HG03457 (cell line): ENCODE results near the gene LRRN4CL.
"Not testable (repeated sequence)": the region's sequence is repeated elsewhere in the genome, so short reads cannot be mapped to it uniquely, and the experiment has no call there.

Experiments
- ATAC-seq: cut with Tn5 transposase; IDR thresholded peaks from one replicate; pipeline ENCODE4 v1.9.1; 2021; ENCODE audit warnings: moderate number of reproducible peaks; ENCODE audit not compliant: unreplicated experiment

Gene LRRN4CL

DNA sequence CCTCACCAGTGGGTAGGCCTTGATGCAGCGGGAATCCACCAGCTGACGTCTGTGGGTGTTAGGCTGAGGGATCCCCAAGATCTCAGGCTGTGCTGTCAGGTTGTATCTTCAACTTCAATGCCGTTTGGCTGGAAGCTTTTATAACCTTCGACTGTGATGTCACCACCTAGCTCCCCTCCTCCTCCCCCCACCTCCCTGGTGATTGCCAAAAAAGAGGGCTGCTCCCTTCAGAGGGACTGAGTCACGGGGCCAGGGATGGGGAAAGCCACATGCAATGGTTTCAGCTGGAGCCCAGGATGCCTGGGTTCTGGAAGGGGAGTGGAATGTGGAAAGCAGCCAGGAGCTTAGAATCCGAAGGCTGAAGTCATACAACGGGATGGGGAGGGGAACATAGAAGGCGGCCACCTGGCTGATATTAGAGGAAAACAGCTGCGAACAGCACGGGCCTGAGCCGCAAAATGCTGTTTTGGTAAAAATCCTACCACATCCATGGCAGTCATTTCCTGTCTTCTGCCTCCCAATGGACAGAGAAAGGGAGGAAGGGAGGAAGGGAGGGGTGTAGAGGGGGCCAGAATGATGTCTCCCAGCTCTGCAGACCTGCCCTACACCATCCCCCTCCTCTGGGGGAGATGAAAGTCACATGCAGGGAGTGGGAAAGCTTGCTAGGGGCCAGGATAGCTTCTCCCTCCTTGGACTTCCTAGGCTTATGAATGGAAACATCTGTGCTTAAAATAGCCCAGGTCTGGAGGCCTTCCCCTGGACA, at the start of gene LRRN4CL:
TSS of gene LRRN4CL (minus strand) at position 110 of the 763 bp plus-strand sequence. CDS start 1,022 bp downstream, outside the sequence.
- ATAC-seq, result no peak

DNA sequence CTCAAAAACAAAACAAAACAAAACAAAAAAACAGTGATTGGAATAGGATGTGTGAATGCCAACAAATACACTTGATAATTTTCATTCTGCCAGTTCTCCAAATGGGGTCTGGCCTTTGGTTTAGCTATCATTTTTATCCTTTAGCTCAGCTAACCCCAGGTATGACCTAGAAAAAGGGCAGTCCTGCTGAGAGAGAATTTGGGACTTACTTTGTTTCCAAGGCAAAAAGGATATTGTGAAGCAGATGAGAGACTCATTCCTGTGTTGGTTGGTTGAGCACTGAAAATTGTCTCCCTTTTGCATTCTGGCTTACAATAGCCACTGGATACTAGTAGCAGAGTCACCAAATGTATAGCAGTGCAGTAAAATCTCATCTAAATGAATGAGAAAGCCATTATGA, 47.9 kb upstream of the LRRN4CL start:
- ATAC-seq, result no peak

DNA sequence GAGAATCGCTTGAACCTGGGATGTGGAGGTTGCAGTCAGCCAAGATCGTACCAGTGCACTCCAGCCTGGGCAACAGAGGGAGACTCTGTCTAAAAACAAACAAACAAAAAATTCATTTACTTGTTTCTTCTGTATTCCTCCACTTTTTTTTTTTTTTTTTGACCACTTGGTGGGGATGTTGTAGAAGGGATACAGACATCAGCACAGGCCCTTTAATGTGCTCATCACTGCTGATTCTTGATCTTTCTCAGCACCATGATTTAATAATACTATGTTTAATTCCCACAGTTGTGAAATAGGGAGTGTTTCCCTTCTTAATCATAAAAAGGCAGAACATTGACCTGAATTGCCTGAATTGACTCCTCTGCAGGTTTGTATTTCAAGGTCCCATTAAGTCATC, 43.5 kb upstream of the LRRN4CL start:
- no peak for ATAC-seq

DNA sequence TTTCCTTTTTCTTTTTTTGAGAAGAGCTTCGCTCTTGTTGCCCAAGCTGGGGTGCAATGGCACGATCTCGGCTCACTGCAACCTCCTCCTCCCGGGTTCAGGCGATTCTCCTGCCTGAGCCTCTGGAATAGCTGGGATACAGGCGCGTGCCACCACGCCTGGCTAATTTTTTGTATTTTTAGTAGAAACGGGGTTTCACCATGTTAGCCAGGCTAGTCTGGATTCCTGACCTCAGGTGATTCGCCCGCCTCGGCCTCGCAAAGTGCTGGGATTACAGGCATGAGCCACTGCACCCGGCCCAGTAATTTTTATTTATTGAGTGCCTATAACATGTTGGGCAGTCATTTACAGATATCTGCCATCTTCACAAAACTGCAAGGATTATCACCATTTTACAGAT, 40.7 kb upstream of the LRRN4CL start:
- ATAC-seq, result not testable (repeated sequence)

DNA sequence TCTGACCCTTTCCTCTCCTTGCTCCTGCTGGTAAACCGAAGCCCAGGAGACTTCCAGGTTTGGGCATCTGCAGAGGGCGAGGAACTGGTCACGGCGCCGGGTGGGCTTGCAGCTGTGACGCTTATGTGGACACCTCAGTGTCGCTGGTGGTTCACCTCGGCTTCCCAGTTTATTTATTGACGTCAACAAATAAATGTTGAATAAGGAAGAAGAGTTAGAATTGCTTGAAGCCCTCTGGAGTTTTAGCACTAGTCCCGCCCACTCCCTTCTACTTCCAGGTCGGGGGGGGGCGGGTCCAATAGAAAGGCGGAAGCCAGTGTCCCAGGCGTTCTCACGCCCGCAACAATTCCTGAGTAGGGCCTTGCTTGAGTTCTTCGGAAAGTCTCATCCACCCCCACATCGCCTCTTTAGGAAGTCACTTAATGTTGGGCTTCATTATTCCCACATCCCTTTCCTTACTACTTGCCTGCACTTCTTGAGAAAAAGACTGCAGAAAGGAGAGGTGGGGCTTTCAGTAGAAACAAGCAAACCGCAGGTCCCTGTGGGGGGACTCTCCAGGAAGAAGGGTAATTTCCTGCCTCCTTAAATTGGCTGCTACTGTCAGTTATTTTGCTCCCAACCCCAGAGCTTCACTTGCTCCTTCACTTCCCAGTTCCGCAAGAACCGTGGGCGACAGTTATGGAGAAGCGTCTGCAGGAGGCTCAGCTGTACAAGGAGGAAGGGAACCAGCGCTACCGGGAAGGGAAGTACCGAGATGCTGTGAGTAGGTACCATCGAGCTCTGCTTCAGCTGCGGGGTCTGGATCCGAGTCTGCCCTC, 39.0 kb upstream of the LRRN4CL start, which contains the start of gene TTC9C:
TSS of gene TTC9C (plus strand) at position 316 of the 818 bp plus-strand sequence. CDS start at position 679, 363 bp downstream.
- ATAC-seq, result no peak

DNA sequence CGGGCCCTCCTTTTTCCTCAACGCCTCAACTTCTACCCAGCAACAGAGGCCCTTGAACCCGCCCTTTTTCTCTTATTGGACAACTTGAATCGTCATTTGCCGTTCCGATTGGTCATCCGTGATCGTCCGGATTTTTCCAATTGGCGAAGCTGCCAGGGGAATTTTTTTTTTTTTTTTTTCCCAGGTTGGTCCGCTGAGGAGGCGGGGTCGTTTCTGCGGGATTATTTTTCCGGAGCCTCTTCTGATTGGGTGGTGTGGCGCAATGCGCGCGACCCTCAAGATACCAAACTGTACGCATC, 38.5 kb upstream of the LRRN4CL start:
- ATAC-seq, result peak; percentile 42

DNA sequence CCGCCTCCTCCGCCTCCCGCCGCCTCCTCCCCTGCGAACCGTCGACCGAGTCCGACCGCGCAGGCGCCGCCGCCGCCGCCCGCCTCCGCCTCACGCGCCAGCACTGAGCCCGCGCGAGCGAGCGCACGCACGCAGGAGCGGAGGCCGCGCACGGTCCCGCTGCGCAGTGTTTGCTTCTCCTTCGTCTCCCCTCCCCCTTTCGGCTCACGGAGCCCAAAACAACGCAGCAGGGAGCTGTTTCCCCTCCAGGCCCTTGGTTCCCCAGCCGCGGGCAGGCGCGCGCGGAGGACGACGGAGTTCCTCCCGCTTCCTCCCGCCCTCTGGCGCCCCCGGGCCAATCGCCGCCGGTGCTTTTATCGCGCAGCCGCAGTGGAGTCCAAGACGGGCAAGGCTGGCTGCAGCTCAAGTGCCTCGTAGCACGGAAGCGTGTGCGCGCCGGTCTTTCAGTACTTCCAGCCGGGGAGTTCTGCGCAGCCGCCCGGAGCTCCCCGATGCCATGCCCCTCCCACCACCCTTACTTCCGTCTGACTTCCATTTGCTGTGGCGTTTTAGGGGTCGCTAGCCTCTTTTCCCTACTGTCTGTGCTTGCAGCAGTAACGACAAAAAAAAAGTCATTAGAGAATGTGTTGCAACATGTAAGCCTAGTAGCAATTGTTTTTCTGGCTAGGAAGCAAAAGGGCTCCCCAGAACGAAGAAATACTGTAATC, 38.0 kb upstream of the LRRN4CL start, which contains the start of gene HNRNPUL2:
TSS of gene HNRNPUL2 (minus strand) at position 293 of the 707 bp plus-strand sequence. CDS start 301 bp downstream, outside the sequence.
- ATAC-seq, result peak; percentile 51

DNA sequence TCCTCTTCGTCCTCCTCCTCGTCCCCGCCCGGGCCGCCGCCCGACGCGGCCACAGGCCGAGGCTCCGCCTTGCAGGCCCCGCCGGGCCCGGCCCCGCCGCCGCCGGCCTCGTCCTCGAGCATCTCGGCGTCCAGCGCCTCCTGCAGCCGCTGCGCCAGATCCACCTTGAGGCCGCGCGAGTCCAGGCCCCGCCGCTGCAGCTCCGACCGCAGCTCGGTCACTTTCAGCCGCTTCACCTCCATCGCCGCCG, 37.5 kb upstream of the LRRN4CL start:
- no peak for ATAC-seq

DNA sequence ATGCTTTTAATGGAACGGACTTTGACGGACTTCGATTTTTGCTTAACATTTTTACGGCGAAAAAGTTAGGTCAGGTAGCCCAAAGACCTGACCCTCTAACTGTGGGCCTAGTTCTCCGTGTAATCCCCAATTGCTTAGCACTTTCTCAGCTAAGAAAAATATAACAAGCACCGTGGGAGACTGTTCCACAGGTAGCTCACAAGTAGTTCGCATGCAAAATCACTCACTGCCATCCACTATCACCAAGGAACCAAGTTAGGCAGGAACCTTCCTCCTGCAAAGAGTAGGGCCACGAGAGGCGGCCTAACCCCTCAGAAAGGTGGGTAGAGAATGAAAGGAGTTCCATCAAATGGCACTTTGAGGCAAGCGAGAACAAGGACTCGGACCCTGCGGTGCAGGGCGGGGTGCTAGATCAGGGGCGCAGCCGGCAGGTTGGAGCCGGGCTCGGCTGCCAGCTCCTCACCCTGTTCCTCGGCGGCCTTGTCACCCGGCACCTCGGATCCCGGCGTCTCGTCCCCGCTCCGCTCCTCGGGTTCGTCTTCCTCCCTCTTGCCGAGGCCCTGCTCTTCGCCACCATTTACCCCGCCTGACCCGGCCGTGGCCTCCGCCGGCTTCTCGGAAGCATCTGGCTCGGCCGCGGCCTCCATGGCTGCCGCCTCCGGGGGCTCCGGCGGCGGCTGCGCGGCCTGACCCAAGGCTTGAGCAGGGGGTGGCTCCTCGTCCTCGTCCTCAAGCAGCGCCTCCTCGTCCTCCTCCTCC, 37.0 kb upstream of the LRRN4CL start:
- peak; percentile 1 for ATAC-seq

DNA sequence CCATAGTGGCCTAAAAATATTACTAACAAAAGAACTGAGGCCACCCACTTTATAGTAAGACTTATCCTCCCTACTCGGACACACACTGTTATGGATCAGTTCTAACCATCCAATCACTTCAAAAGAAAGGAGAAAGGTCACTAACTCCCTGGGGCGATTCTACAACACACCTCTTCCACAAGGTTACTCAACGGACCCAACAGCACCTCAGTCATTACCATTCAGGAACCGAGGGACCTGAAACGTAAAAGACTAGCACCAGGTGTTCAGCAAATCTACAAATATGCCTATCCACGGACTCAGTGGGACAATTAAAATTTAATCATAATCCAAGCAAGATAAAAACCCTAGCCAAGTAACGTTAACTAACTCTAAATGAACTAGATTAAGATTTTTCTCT, 36.3 kb upstream of the LRRN4CL start:
- no peak for ATAC-seq

DNA sequence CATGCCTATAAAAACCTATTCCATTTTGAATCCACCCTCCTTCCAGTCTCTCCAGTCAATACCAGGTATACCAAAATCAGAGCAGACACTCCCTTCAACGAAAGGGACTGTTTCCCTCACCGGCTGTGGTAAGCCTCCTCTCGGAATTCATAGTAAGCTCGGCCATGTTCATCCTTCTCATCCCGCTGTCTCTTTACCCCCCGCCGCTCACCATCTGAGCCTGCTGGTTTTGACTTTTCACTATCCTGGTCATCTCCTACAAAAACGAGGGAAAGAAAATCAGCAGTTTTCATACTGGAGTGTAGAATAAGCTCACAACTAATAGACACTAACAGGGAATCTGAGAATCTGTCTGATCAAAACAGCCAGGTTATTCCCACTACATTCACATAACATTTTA, 34.8 kb upstream of the LRRN4CL start:
- ATAC-seq, result no peak

DNA sequence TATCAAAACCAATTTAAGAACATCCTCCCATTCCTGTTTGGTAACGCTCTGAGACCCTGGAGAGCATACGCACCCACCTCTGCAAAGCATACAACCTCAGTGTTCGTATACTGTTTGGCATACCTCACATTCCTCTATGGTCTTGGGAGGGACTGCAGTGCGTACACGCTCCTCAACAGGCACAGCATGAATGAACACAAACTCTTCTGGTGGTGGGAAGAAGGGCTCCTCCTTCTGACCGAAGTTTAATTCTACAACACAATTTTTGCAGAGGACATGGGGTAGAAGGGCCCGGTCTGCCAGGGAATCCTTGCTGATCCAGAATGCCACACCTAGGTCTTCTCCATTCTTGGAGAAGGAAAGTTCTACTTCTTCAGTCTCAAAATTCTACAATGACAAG, 32.7 kb upstream of the LRRN4CL start:
- no peak for ATAC-seq

DNA sequence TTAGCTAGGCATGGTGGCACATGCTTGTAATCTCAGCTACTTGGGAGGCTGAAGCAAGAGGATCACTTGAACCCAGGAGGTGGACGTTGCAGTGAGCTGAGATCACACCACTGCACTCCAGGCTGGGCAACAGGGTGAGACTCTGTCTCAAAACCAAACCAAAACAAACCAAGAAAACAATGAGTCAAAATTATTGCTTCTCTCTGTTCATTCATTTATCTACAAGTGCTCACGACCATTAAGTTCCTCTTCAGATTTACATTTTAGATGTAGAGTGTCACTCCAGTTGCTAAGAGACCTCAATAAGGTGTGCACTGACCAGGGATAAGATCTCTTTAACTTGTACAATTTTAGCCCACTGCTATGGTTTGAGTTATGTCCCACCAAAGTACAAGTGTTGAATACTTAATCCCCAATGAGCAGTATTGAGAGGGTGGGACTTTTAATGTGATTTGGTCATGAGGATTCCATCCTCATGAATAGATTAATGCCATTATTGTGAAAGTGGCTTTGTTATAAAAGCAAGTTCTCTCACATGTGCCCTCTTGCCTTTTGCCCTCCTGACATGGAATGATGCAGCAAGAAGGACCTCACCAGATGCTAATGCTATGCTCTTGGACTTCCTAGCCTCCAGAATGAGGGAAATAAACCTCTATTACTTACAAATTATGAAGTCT, 30.1 kb upstream of the LRRN4CL start:
- no peak for ATAC-seq

DNA sequence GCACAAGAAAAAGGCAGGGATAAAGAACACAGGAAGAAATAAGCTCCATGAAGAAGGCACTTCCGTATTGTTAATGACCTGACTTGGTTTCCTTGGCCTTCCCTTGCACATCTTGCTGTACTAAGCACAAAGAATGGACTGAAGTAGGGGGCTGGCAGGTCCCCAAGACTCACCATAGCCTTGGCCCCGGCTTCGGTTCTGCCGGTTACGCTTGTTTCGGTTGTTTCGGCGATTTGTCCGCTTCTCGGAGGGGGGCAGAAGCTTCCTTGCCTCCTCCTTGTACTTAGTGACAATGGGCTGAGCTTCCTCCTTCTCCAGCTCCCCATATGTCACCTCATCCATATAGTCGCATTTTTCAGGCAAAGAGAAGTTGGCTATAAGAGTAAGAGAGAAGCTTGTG, 27.5 kb upstream of the LRRN4CL start:
- ATAC-seq, result no peak

DNA sequence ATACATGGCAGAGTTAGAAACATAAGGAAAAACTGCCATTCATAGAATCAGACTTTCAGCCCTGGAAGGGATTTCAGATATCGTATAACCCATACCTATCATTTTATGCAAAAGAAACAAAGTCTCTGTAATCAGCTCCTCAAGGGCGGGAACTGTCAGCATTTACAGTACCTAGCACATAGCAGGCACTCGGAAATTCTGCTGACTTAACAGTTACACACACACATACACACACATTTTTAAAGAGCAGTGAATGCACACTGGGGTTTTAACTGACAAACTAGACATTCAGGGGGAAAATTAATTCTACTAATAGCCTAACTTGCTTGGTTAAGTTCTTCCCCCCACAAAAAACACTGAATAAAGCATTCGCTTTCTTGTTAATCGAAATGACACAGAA, 26.9 kb upstream of the LRRN4CL start:
- no peak for ATAC-seq

DNA sequence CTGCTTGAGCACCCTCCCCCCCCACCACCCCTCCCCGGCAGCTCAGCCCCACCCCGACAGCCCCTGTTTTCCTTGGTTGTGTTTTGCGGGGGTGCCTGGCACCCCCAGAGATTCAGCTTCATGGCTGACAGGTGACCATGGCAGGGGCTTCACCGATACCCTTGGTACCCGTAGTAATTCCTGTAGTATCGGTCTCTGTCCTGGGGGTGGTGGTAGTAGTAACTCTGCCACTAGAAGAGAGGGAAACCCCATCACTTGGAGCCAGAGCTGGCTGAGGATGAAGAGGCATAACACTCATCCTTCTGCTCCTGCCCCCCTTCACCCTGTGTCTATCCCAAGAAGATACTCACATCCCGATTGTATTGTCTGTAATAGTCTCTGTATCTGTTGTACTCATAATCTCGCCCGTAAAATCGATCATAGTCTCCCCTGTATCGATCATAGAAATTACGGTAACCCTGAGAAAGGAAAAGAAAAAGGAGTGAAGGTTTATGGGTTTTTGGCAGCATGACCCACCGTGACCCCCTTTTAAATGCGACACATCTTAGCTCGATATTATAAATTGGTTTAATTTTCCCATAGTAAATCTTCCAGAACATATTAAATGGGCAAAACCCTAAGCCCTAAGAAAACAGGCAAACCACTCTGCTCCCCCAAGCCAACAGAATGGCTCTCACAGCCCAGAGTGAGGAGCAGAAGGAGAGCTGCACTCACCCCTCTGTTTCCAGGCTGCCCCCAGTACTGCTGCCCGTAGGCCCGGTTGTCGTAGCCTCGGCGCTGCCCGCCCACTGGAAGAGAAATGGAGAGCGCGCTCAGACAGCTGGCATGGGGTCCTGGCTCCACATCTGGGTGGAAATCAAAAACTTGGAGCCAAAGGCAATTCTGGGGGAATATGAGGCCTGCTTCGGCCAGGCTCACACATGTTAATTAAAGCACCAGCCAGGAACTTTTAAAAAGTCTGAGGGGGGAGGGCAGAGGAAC, 26.1 kb upstream of the LRRN4CL start:
- ATAC-seq, result no peak

DNA sequence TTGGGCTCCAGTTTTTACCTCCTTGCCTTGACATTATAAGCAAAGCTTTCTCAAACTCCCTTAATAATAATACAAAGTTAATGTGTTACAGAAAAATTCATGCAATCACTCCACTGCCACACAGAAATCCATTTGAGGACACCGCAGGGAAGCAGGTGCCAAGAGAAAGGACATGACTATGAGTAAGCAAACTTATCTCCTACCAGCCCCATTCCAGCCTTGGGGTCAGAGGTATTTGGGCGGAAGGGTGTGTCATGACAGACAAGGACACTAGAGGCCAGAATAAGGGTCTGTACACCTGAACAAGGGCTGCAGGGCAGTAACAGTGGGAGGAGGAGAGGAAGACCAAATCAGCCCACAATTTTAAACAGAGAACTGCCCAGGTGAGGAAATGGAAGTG, 24.0 kb upstream of the LRRN4CL start:
- ATAC-seq, result no peak

DNA sequence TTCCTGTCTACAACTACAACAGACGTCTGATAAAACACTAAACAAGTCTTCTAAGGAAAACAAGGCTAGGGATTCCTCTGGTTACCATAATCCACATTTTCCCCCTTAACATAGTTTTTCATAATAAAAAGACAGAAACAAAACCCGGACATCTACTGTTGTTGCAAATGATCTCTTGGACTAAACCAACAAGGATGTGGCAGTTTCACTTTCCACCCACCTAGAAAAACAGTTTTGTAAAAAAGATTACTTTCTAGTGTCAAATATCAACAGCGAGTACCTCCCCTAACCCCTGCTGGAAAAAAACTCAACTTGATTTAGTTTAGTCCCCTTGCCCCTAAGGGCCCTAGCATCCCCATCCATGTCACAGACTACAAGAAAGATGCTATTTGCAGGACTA, 23.5 kb upstream of the LRRN4CL start:
- no peak for ATAC-seq

DNA sequence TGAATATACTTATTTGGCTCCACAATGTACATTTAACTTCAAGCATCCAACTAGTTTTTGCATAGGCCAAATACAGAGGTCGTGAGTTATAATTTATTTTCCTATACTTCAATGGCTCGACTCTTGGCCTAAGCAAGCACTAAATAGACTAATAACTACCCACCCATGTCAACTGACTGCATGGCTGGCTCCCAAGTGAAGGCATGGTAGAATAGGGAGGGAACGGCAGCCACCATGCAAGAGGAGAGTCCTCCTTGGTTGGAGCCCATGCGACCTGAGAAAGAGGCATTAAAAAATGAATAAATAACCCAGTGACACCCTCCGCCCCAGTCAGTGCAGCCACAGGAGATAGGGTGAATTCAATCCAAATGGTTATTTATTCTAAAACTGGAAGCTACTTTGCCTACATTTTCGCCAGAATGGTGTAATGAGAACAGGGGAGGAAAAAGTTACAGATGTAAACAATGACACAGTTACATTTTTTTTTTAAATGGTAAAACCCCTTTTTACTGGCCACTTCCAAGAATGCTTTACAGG, 23.0 kb upstream of the LRRN4CL start:
- ATAC-seq, result no peak
